BLaER1 treated with 17β-estradiol and CSF1 and Interleukin-3, amounts not matched to agents 10 nM and 100 nM (cell line): ENCODE measurements around the gene ELMO1.

Experiments
- H3K27ac ChIP-seq, 11 experiments: shearing (Covaris generic); formaldehyde crosslinking; 2 replicates each; pipeline ENCODE4 v1.8.1; 2022
- H3K27me3 ChIP-seq, 11 experiments: shearing (Covaris generic); formaldehyde crosslinking; 2 replicates each; pipeline ENCODE4 v1.8.1; 2022
- H3K36me3 ChIP-seq, 11 experiments: shearing (Covaris generic); formaldehyde crosslinking; 2 replicates each; pipeline ENCODE4 v1.8.1; 2022
- H3K4me1 ChIP-seq, 10 experiments: shearing (Covaris generic); formaldehyde crosslinking; 2 replicates each; pipeline ENCODE4 v1.8.1; 2022
- H3K4me2 ChIP-seq, 11 experiments: shearing (Covaris generic); formaldehyde crosslinking; 2 replicates each; pipeline ENCODE4 v1.8.1; 2022
- H3K4me3 ChIP-seq, 10 experiments: shearing (Covaris generic); formaldehyde crosslinking; 2 replicates each; pipeline ENCODE4 v1.8.1; 2022
- H3K9ac ChIP-seq, 11 experiments: shearing (Covaris generic); formaldehyde crosslinking; 2 replicates each; pipeline ENCODE4 v1.8.1; 2022
- H3K9me3 ChIP-seq, 11 experiments: shearing (Covaris generic); formaldehyde crosslinking; replicated peaks in 1 of 11; 2 replicates each; pipeline ENCODE4 v1.8.1; 2022
- H4K20me1 ChIP-seq, 11 experiments: shearing (Covaris generic); formaldehyde crosslinking; 2 replicates each; pipeline ENCODE4 v1.8.1; 2022
- Cebpa-rat ChIP-seq, 11 experiments: shearing (Covaris generic); IDR thresholded peaks; 2 replicates each; pipeline ENCODE4 v1.8.1; 2022

Gene ELMO1

DNA sequence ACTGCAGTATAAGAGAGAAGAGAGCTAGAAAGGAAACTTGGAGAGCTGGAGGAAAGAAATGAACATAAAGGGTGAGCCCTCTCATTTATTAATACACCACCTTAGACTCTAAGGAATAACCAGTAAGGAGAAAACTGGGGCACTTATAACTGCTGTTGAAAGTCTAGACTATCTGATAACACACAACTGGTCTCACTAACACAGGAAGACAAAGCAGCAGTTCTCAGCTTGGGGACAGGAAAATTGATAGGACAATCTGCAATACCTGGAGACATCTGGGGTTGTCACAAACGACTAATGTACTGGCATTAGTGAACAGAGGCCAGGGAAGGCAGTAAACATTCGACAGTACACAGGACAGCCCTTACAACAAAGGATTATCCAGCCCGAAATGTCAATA is 6.8 kb downstream of the ELMO1 start:
- TF ChIP-seq Cebpa-rat (IDR thresholded peaks at IDR 0.05), result no peak
- peak overlapping the region in 3 of 11 experiments; percentile 34 to 52 (median 39); a peak in 1 of 22 replicates for H3K27ac ChIP-seq
- peak overlapping the region in 1 of 11 experiments; percentile 37; a peak in 1 of 22 replicates for H3K9ac ChIP-seq
- no peak overlapping the region for H3K4me3 ChIP-seq
- H3K4me2 ChIP-seq, result peak overlapping the region in 9 of 11 experiments; percentile 4 to 65 (median 47); a peak in 11 of 22 replicates
- H3K4me1 ChIP-seq, result peaks cover 10 to 60% (median 26%) of the 10 kb centered on the region in 10 experiments
- H3K9me3 ChIP-seq, result no peaks in the 10 kb centered on the region
- H4K20me1 ChIP-seq, result peaks cover 0 to 28% (median 0%) of the 10 kb centered on the region in 11 experiments; a peak in 5 of 22 replicates
- H3K27me3 ChIP-seq, result no peaks in the 10 kb centered on the region
- peaks cover 0 to 5% (median 0%) of the 10 kb centered on the region in 11 experiments; a peak in 1 of 22 replicates for H3K36me3 ChIP-seq

DNA sequence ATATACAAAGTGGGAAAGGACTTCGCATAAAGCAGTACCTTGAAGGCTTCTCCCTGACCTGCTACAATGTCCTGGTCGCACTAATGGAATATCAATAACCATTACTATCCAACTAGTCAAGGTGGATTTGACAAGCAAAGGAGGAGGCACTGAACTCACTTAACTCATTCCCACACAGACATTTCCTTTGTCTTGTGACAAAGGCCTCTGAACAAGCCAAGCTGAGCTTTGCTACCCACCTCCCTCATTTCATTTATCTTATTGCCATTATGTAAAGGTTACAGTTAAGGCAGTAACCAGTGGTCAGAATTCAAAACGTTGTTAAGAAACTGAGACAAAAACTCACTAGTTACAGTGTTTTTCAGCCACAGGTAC is 7.3 kb downstream of the ELMO1 start:
- peak overlapping the region in 8 of 11 experiments; percentile 3 to 37 (median 16); a peak in 3 of 22 replicates for H3K9ac ChIP-seq
- peak overlapping the region in 7 of 11 experiments; percentile 33 to 52 (median 39); a peak in 13 of 22 replicates for H3K27ac ChIP-seq
- peaks cover 0 to 5% (median 0%) of the 10 kb centered on the region in 11 experiments; a peak in 1 of 22 replicates for H3K36me3 ChIP-seq
- peak overlapping the region; percentile 4 to 65 (median 43); a peak in 21 of 22 replicates for H3K4me2 ChIP-seq
- peaks cover 9 to 56% (median 21%) of the 10 kb centered on the region in 10 experiments for H3K4me1 ChIP-seq
- H3K9me3 ChIP-seq, result no peaks in the 10 kb centered on the region
- no peak for TF ChIP-seq Cebpa-rat (IDR thresholded peaks at IDR 0.05)
- H3K27me3 ChIP-seq, result no peaks in the 10 kb centered on the region
- H4K20me1 ChIP-seq, result peaks cover 0 to 24% (median 0%) of the 10 kb centered on the region in 11 experiments; a peak in 5 of 22 replicates
- no peak overlapping the region for H3K4me3 ChIP-seq

DNA sequence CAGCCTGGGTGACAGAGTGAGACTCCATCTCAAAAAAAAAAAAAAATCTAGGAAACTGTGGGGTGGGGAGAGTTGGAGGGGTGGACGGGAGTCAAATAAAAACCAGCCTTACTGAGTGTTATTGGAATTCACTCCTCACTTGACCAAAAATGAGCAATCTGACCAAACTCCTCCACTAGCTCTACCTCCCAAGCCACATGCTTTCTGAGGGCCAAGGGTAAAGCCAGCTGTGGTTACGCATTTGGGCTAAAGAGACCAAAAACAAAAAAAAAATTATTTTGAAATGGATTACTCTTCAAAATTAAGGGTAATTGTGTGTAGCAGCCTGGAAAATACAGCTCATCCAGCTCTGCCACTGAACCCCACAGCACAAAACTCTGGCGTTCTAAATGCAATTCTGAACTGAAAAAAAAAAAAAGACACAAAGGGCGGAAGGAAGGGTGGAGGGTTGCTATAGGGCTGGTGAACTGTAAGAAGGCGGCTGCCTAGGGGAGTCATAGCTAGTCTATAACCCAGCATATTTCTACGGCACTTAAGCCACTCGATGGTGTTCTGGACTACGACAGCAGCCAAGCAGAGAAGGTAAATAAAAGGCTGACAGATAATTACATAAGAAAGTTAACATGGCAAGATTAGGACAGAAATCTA is 7.8 kb downstream of the ELMO1 start:
- no peaks in the 10 kb centered on the region for H3K9me3 ChIP-seq

DNA sequence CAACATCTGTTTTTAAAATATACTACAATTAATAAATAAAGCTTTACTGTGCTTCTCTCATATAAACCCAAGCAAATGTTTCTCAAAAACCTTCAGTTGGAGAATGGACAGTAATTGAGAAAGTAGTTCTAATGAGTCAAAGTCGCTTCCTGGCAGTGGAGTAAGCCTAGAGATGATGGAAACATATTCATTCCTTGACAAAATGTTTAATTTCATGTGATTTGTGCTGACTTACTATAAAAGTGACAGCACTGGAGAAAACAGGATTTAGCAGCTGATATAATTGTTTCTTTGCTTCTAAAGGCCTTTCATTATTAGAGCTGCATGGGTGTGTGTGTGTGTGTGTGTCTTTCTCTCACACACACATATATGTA is 9.0 kb downstream of the ELMO1 start:
- Histone ChIP-seq H3K36me3 (peaks cover 0 to 5% (median 0%) of the 10 kb centered on the region in 11 experiments; a peak in 1 of 22 replicates), H3K27me3 (no peaks in the 10 kb centered on the region), H3K4me1 (peaks cover 7 to 41% (median 15%) of the 10 kb centered on the region in 10 experiments; a peak in 17 of 20 replicates), H3K4me3 (no peak overlapping the region), H4K20me1 (peaks cover 0 to 22% (median 0%) of the 10 kb centered on the region in 11 experiments; a peak in 5 of 22 replicates), H3K4me2 (no peak overlapping the region), H3K9ac (no peak overlapping the region), H3K27ac (no peak overlapping the region), H3K9me3 (no peaks in the 10 kb centered on the region)
- no peak for TF ChIP-seq Cebpa-rat (IDR thresholded peaks at IDR 0.05)

More for the DNA sequence above, 7.8 kb downstream of the ELMO1 start:
- H3K4me2 ChIP-seq, result peak overlapping the region; percentile 4 to 65 (median 43); a peak in 21 of 22 replicates
- peaks cover 0 to 5% (median 0%) of the 10 kb centered on the region in 11 experiments; a peak in 1 of 22 replicates for H3K36me3 ChIP-seq
- H3K9ac ChIP-seq, result peak overlapping the region in 8 of 11 experiments; percentile 3 to 37 (median 16); a peak in 5 of 22 replicates
- peak overlapping the region in 7 of 11 experiments; percentile 33 to 52 (median 39); a peak in 13 of 22 replicates for H3K27ac ChIP-seq
- H3K4me3 ChIP-seq, result no peak overlapping the region
- H4K20me1 ChIP-seq, result peaks cover 0 to 21% (median 0%) of the 10 kb centered on the region in 11 experiments; a peak in 5 of 22 replicates
- peaks cover 7 to 51% (median 16%) of the 10 kb centered on the region in 10 experiments; a peak in 18 of 20 replicates for H3K4me1 ChIP-seq
- H3K27me3 ChIP-seq, result no peaks in the 10 kb centered on the region
- TF ChIP-seq Cebpa-rat (IDR thresholded peaks at IDR 0.05), result no peak

DNA sequence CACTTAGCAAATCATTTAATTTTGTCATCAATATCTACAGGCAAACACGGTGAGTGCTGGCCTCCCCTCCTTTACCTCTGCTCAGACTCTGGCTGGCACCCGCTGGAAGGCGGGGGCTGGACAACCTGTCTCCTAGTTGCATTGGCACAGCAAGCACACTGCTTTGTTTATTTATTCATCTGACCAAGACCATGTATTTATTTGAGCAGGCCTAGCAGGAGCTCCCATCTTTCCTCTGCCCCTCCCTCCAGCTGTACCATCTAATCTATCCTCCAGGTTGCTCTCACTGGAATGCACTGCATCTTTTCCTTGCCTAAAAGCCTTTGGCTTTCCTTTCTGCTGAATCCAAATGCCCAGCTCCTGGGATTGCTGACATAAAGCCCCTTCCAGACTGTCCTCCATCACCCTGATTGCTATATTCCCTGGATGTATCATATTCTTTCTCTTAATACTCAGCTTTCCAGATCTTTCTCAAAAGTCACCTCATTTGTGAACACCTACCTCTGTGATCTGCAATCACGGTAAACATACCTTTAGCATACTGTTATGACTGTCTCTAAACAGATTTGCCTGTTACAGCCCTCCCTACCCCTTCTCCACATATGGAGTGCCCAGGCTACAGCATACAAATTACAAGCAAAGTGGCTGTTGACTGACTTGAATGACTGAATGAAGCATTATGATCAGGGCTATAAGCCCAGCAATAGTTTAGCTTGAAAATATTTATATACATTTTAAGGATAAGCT is 9.6 kb downstream of the ELMO1 start:
- no peak for TF ChIP-seq Cebpa-rat (IDR thresholded peaks at IDR 0.05)
- Histone ChIP-seq H3K27me3 (no peaks in the 10 kb centered on the region), H3K4me3 (no peak overlapping the region), H3K9ac (no peak overlapping the region), H3K27ac (no peak overlapping the region), H4K20me1 (peaks cover 0 to 25% (median 0%) of the 10 kb centered on the region in 11 experiments; a peak in 6 of 22 replicates), H3K9me3 (no peaks in the 10 kb centered on the region), H3K4me2 (no peak overlapping the region), H3K4me1 (peaks cover 7 to 35% (median 15%) of the 10 kb centered on the region in 10 experiments; a peak in 17 of 20 replicates), H3K36me3 (0 out of 22 replicates have a peak, but pooled peaks cover 0 to 5% (median 0%) of the 10 kb centered on the region in 11 experiments)

DNA sequence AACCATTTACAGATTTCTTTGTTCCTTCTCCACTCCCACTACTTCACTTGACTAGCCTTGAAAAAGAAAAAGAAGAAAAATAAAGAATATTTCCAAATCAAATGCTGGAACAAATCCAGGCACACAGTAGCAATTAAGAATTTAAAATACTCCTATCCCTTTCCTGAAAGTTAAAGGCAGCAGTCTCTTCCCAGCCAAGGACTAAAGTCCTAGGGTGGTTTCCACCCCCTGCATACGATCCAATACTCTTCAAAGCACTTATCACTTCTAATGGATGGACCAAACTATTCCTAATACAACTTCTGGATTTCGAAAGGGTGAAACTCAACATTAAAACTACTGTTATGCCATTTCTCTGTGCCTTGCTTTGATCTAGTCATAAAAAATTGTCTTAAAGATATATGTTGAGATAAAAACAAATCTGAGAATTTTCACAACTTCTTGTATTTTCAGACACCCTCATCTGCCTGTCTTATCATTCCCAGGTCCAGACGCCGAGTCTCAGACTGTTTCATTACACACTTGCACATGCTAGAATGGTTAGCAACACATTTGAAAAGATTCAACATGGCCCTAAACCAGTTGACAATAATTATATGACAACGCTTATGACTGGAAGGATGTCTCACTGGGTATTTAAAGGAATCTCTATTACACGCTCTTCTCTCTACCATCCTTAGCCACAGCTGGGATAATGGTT is 13.4 kb downstream of the ELMO1 start:
- H3K27me3 ChIP-seq, result no peaks in the 10 kb centered on the region
- no peak overlapping the region for H3K4me2 ChIP-seq
- peaks cover 0 to 44% (median 11%) of the 10 kb centered on the region in 11 experiments; a peak in 6 of 22 replicates for H4K20me1 ChIP-seq
- H3K4me3 ChIP-seq, result no peak overlapping the region
- peaks cover 8 to 16% (median 11%) of the 10 kb centered on the region in 10 experiments; a peak in 15 of 20 replicates for H3K4me1 ChIP-seq
- TF ChIP-seq Cebpa-rat (IDR thresholded peaks at IDR 0.05), result no peak
- no peaks in the 10 kb centered on the region for H3K36me3 ChIP-seq
- H3K27ac ChIP-seq, result no peak overlapping the region
- H3K9me3 ChIP-seq, result no peaks in the 10 kb centered on the region
- no peak overlapping the region for H3K9ac ChIP-seq

DNA sequence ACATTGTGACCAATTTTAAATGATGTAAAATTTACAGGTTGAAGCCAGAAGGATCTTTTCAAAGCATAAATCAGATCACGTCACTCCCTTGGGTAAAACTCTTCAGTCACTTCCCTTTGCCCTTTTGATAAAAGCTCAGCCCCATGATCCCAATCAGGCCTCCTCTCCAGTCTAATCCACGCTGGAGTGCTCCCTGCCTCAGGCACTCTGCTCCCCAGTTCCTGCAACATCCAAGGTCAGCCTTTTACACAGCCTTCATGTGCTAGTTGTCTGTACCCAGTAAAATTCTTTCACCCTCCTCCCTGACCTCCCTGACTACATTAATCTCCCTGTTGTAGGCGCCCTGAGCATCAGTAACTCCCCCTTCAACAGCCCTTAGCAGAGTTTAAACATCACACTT is 14.1 kb downstream of the ELMO1 start:
- Histone ChIP-seq H3K9me3 (no peaks in the 10 kb centered on the region), H3K4me3 (no peak overlapping the region), H3K4me2 (no peak overlapping the region), H3K27me3 (no peaks in the 10 kb centered on the region), H3K4me1 (peaks cover 8 to 20% (median 11%) of the 10 kb centered on the region in 10 experiments; a peak in 15 of 20 replicates), H4K20me1 (peaks cover 0 to 51% (median 11%) of the 10 kb centered on the region in 11 experiments; a peak in 7 of 22 replicates), H3K36me3 (peaks cover 0 to 5% (median 0%) of the 10 kb centered on the region in 11 experiments; a peak in 1 of 22 replicates), H3K27ac (no peak overlapping the region), H3K9ac (no peak overlapping the region)
- no peak for TF ChIP-seq Cebpa-rat (IDR thresholded peaks at IDR 0.05)

DNA sequence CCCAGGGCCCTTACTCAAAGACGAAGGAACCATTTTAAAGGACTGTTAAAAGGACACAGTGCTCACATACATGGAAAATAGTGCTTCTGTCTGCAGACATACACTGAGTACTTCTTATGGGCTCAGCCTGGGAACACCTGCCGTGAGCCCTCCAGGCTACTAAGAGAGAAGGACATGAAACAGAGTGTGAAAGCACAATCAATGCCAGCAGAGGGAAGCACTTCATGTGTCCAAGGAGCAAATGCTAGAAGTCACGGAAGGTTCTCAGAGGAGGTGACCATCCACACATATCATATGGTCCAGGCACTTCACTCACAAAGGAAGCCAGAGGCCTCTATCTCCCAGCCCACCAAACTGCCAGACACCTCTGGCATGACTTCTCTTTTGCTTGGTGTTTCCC is 15.5 kb downstream of the ELMO1 start:
- peaks cover 0 to 60% (median 11%) of the 10 kb centered on the region in 11 experiments; a peak in 7 of 22 replicates for H4K20me1 ChIP-seq
- no peak for TF ChIP-seq Cebpa-rat (IDR thresholded peaks at IDR 0.05)
- H3K4me1 ChIP-seq, result peaks cover 8 to 20% (median 11%) of the 10 kb centered on the region in 10 experiments; a peak in 15 of 20 replicates
- no peaks in the 10 kb centered on the region for H3K27me3 ChIP-seq
- no peaks in the 10 kb centered on the region for H3K9me3 ChIP-seq
- H3K4me3 ChIP-seq, result no peak overlapping the region
- no peak overlapping the region for H3K27ac ChIP-seq
- H3K9ac ChIP-seq, result no peak overlapping the region
- peak overlapping the region in 8 of 11 experiments; percentile 10 to 53 (median 31); a peak in 14 of 22 replicates for H3K4me2 ChIP-seq
- H3K36me3 ChIP-seq, result peaks cover 0 to 15% (median 0%) of the 10 kb centered on the region in 11 experiments; a peak in 3 of 22 replicates
